DOHH2 (cell line): ENCODE results near the gene KDF1.

Experiments
- H3F3A ChIP-seq: fragments of 200-600 bp; sonication (generic), shearing (Covaris generic); 2 replicates; pipeline ENCODE4 v1.6.0; 2016; ENCODE audit warnings: antibody characterized with exemption, mild to moderate bottlenecking; ENCODE audit not compliant: control insufficient read depth, insufficient read depth
- H3K27ac ChIP-seq: fragments of 200-600 bp; sonication (generic); 2 replicates; pipeline ENCODE4 v1.5.1; 2014; ENCODE audit warnings: low read depth, mild to moderate bottlenecking, low read length, moderate library complexity
- H3K27me3 ChIP-seq: fragments of 200-600 bp; sonication (generic); 2 replicates; pipeline ENCODE4 v1.6.1; 2014; ENCODE audit warnings: mild to moderate bottlenecking, low read length, mixed read lengths; ENCODE audit not compliant: control insufficient read depth
- H3K36me3 ChIP-seq: fragments of 200-600 bp; sonication (generic); 2 replicates; pipeline ENCODE4 v1.6.1; 2014; ENCODE audit warnings: mild to moderate bottlenecking, low read length, moderate library complexity, mixed read lengths; ENCODE audit not compliant: control insufficient read depth
- H3K4me1 ChIP-seq: fragments of 200-600 bp; sonication (generic); 2 replicates; pipeline ENCODE4 v1.6.1; 2014; ENCODE audit warnings: mild to moderate bottlenecking, low read length, mixed read lengths; ENCODE audit not compliant: control insufficient read depth
- H3K4me2 ChIP-seq: fragments of 200-600 bp; sonication (generic); 2 replicates; pipeline ENCODE4 v1.6.0; 2014; ENCODE audit warnings: mild to moderate bottlenecking, low read length, moderate library complexity
- H3K4me3 ChIP-seq: fragments of 200-600 bp; sonication (generic); 2 replicates; pipeline ENCODE4 v1.5.1; 2014; ENCODE audit warnings: mild to moderate bottlenecking, low read length, mixed read lengths
- H3K79me2 ChIP-seq: fragments of 200-600 bp; sonication (generic); 2 replicates; pipeline ENCODE4 v1.6.1; 2014; ENCODE audit warnings: mild to moderate bottlenecking, low read length, mixed read lengths; ENCODE audit not compliant: control insufficient read depth
- H3K9me2 ChIP-seq: fragments of 200-600 bp; sonication (generic); replicated peaks from 2 replicates; pipeline ENCODE4 v1.6.1; 2014; ENCODE audit warnings: mild to moderate bottlenecking, low read length, mixed read lengths; ENCODE audit not compliant: control insufficient read depth
- H3K9me3 ChIP-seq: fragments of 200-600 bp; sonication (generic); 2 replicates; pipeline ENCODE4 v1.6.1; 2014; ENCODE audit warnings: antibody characterized with exemption, low read length, mixed read lengths; ENCODE audit not compliant: control insufficient read depth, insufficient read depth
- H4K20me1 ChIP-seq: fragments of 200-600 bp; sonication (generic); 2 replicates; pipeline ENCODE4 v1.6.0; 2014; ENCODE audit warnings: low read depth, mild to moderate bottlenecking, antibody characterized with exemption, low read length, moderate library complexity; ENCODE audit not compliant: control insufficient read depth, insufficient read depth
- CTCF ChIP-seq: fragments of 200-600 bp; sonication (generic); IDR thresholded peaks from one replicate; pipeline ENCODE4 v1.5.1; 2014; ENCODE audit warnings: antibody characterized with exemption, mild to moderate bottlenecking, low read depth, low read length; ENCODE audit not compliant: poor library complexity, severe bottlenecking
- EZH2phosphoT487 ChIP-seq: fragments of 200-600 bp; sonication (generic); IDR thresholded peaks from 2 replicates; pipeline ENCODE4 v1.6.1; 2017; ENCODE audit warnings: borderline replicate concordance, mild to moderate bottlenecking, antibody characterized with exemption, low read length, moderate library complexity, mixed read lengths

The KDF1 gene

DNA sequence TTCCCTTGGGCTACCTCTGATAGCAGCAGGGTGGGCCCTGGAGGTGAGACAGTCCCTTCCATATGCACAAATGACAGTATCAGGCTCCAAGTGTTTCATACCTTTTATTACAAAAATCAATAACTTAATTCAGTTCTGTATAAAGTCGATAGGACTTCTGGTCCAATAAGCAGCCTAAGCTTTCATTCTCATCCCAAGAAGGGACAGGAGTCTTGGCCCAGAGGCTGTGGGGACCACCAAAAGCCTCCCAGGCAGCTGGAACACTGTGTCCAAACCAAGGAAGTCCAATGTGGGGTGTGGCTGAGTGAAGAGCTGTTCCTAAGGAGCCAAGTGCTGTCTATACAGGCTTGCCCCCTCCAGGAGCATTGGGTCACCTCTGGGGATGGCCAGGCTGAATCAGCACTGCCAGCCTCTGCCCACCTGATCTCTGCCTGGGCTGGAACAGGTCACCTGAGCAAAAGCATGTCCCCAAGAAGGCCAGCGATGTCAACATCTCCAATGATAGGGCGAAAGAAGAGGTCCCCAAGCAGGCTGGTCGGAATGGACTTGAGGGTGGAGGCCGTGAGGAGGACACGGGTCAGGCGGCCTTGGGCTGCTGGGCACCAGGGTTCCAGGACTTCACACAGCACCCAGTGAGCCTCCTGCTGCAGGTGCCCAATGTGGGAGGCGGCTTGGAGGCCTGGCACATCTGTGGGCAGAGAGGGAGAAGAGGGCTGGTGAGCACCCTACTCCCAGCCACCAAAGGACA is 48.7 kb downstream of the KDF1 start:
- Histone ChIP-seq H3K4me3 (no peak overlapping the region), H3K4me1 (no peaks in the 10 kb centered on the region), H3K9me2 (no peaks in the 10 kb centered on the region), H3F3A (no peaks in the 10 kb centered on the region), H3K36me3 (no peaks in the 10 kb centered on the region), H3K79me2 (no peaks in the 10 kb centered on the region), H3K27me3 (no peaks in the 10 kb centered on the region), H4K20me1 (no peaks in the 10 kb centered on the region), H3K27ac (no peak overlapping the region), H3K4me2 (no peak overlapping the region), H3K9me3 (no peaks in the 10 kb centered on the region)
- no peak for TF ChIP-seq EZH2phosphoT487
- TF ChIP-seq CTCF = no peak

- Histone ChIP-seq H3K4me1 (no peaks in the 10 kb centered on the region), H3K27me3 (no peaks in the 10 kb centered on the region), H3K9me3 (no peaks in the 10 kb centered on the region), H4K20me1 (no peaks in the 10 kb centered on the region), H3K9me2 (no peaks in the 10 kb centered on the region), H3K27ac (no peak overlapping the region), H3K79me2 (no peaks in the 10 kb centered on the region), H3K4me3 (no peak overlapping the region), H3K36me3 (no peaks in the 10 kb centered on the region), H3F3A (no peaks in the 10 kb centered on the region), H3K4me2 (no peak overlapping the region)
- TF ChIP-seq EZH2phosphoT487 (no peak), CTCF (no peak)
These were observed 49.7 kb downstream of the KDF1 start for GRCh38 chr1:26910343-26911160.

GRCh38 chr1:26909951-26910342 is 50.3 kb downstream of the KDF1 start:
- Histone ChIP-seq H3K9me3 (no peaks in the 10 kb centered on the region), H3K79me2 (no peaks in the 10 kb centered on the region), H3K27ac (no peak overlapping the region), H3K4me1 (no peaks in the 10 kb centered on the region), H4K20me1 (no peaks in the 10 kb centered on the region), H3K4me3 (no peak overlapping the region), H3K27me3 (no peaks in the 10 kb centered on the region), H3K9me2 (no peaks in the 10 kb centered on the region), H3K4me2 (no peak overlapping the region), H3F3A (no peaks in the 10 kb centered on the region), H3K36me3 (no peaks in the 10 kb centered on the region)
- TF ChIP-seq CTCF (no peak), EZH2phosphoT487 (no peak)
